GM04504 (cell line): ENCODE data around the gene ANO8.
"Not testable (repeated sequence)": the region's sequence is repeated elsewhere in the genome, so short reads cannot be mapped to it uniquely, and the experiment has no call there.

Source experiments
- DNase-seq: peaks from one replicate; pipeline ENCODE4 v3.0.0-alpha.2; 2012; ENCODE audit warnings: low read depth

The ANO8 gene

DNA sequence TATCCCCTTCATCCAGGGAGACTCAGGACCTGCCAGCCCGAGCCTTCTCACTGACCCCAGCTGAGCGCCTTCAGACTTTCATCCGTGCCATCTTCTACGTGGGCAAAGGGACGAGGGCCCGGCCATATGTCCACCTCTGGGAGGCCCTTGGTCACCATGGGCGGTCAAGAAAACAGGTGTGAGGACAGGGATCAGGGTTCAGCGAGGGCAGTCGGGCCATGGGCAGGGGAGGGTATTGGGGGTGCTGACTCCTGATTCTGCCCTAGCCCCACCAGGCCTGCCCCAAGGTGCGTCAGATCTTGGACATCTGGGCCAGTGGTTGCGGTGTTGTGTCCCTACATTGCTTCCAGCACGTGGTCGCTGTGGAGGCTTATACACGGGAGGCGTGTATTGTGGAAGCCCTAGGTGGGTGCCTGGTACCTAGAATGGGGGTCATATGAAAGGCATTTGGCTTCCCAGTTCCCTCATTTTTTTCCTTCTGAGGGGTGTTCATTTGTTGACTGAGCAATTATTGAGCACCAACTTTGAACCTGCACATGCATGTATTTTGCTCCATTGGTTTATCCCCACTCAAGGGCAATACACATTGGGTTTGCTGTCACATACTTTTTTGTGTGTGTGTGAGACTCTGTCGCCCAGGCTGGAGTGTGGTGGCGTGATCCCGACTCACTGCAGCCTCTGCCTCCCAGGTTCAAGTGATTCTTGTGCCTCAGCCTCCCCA is 49.1 kb downstream of the ANO8 start:
- DNase-seq = no peak

DNA sequence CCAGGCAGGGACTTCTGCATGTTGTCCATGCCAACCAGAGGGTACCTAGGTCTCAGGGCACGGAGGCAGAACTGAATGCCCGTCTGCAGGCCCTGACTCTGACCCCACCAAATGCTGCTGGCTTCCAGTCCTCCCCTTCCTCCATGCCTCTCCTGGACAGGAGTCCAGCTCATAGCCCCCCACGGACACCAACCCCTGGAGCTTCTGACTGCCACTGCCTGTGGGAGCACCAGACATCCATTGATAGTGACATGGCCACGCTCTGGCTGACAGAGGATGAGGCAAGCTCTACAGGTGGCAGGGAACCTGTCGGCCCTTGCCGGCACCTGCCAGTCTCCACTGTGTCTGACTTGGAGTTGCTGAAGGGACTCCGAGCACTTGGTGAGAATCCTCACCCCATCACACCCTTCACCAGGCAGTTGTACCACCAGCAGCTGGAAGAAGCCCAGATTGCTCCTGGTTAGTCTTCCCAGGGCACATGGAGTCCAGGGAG is 51.1 kb downstream of the ANO8 start:
- DNase-seq = no peak

DNA sequence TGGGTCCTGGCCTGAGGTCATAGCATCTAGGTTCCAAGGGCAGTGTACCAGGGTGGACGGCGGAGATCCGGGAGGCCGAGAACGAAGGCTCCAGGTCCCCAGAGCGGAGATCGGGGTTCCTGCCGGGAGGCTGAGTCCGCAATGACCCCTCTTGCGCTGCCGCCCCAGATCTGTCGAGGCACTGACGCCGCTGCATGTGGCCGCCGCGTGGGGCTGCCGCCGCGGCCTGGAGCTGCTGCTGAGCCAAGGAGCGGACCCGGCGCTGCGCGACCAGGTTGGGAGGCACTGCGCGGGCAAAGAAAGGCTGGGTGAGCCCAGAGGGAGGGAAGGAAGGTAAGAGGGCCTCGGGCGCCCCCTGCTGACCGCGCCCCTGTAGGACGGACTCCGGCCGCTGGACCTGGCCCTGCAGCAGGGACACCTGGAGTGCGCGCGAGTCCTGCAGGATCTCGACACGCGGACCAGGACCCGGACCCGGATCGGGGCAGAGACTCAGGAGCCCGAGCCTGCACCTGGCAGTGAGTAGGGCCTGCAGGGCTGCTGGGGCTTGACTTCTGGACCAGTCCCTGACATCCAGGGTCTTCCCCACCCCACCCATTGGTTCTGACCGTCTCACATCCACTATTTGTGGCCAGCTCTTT is 52.0 kb downstream of the ANO8 start:
- peak; percentile 42 for DNase-seq

DNA sequence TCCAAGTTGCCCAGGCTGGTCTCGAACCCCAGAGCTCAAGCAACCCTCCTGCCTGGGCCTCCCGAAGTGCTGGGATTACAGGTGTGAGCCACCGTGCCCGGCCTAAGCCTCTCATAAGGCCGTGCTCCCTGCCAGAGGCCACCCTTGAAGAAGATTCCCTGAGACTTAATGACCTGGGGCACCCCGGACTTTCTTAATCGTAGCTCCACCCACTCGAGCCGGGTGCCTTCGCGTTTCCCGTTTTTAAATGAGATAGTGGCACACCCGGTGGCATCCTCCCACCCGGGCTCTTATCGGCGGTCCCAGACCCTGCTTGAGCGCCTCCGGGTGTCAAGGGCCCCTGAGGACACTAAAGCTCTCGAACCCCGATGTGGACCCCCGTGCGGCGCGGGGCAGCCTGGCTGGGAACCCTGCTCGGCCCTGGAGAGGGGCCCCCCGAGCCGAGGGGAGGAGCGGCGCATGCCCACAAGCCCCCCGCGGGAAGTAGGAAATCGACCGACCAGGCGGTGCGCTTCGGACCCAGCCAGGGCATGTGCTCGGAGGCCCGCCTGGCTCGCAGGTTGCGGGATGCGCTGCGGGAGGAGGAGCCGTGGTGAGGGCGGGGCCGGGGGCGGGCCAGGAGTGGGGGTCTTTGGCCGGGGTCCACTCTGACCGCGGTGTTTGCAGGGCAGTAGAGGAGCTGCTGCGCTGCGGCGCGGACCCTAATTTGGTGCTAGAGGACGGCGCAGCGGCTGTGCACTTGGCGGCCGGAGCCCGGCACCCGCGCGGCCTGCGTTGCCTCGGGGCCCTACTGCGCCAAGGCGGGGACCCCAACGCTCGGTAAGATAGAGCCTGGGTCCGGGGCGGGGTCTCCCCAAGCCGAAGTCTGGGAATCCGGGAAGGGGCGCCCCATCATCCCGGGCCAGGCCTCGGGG is 53.0 kb downstream of the ANO8 start, which contains the start of gene ANKLE1:
Gene ANKLE1, plus strand, starts transcription at position 511 of the 914 bp plus-strand sequence. Its CDS starts 20 bp downstream, at position 531.
- DNase-seq = no peak

DNA sequence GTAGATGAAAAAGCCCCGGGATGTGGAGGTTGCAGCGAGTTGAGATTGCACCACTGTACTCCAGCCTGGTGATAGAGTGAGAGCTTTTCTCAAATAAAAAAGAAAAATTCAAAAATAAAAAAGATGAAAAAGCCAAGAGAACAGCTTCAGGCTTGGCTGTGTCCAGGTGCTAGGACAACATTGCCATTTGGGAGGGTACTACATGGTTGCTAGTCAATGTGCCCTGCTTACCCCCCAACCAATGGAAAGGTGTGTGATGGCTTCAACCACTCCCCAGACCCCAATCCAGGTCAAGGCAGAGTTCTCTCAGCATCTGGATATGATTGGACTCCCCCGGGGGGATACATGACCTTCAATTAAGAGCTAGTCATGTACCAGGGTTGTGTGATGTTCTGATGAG is 55.2 kb downstream of the ANO8 start:
- DNase-seq = no peak

DNA sequence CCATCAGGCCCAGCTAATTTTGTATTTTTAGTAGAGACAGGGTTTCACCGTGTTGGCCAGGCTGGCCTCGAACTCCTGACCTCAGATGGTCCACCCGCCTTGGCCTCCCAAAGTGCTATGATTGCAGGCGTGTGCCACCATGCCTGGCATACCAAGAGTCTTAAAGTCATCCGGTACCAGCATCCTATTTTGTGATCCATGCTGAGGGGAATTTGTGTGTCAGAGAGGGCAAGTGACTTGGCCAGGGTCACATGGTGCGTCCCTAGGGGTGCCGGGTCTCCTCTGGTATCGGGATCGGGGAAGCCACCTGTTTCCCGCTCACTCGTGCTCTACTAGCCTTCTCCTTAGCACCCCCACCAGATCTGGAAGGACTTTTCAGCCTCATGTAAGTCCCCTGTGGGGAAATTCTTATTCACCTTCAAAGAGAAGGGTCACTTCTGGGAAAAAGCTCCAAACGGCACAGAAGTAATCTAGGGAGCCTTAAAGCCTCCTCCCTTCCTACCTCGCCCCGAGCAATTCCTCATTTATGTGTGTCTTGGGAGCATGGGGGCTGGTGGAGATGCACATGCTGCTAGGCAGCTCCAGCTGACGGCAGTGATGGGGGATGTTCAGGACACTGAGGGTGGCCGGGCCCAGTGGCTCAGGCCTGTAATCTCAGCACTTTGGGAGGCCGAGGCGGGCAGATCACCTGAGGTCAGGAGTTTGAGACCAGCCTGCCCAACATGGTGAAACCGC is 59.0 kb downstream of the ANO8 start:
- DNase-seq = no peak

DNA sequence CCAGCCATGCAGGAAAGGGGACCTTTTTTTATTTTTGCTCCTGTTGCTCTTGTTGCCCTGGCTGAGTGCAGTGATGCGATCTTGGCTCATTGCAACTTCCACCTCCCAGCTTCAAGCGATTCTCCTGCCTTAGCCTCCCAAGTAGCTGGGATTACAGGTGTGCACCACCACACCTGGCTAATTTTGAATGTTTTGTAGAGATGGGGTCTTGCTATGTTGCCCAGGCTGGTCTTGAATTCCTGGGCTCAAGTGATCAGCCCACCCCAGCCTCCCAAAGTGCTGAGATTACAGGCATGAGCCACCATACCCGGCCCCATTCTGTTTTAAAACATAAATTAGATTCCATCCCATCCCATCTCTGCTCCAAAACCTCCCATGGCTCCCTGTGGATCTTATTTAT is 59.8 kb downstream of the ANO8 start:
- not testable (repeated sequence) for DNase-seq
